ENCODE data around the gene HIVEP3. TPM values are rescaled to one million over a fixed set of nuclear protein-coding genes. Genes with fewer than 3 reads are reported as not detected.

Gene HIVEP3
- total RNA-seq, 1 donor, result 1.2 TPM

DNA sequence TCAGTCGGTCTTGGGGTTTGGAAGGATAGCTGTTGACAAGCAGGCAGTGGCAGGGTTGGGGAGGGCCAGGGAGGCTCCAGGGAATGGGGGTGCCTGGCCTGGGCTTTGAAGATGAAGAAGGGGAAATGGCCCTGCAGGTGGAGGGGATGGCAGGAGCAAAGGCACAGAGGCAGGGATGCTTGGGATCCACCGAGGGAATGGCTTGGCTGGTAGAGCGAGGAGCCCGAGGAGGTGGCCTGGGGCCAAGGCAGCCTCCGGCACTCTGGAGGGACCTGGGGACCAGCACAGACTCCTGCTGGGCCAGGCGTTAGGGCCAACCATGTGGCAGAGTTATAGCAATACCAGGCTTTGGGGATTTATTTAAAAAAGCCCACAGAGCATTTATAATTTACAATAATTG is 371.4 kb downstream of the HIVEP3 start:
- TF ChIP-seq, protein P1, sequence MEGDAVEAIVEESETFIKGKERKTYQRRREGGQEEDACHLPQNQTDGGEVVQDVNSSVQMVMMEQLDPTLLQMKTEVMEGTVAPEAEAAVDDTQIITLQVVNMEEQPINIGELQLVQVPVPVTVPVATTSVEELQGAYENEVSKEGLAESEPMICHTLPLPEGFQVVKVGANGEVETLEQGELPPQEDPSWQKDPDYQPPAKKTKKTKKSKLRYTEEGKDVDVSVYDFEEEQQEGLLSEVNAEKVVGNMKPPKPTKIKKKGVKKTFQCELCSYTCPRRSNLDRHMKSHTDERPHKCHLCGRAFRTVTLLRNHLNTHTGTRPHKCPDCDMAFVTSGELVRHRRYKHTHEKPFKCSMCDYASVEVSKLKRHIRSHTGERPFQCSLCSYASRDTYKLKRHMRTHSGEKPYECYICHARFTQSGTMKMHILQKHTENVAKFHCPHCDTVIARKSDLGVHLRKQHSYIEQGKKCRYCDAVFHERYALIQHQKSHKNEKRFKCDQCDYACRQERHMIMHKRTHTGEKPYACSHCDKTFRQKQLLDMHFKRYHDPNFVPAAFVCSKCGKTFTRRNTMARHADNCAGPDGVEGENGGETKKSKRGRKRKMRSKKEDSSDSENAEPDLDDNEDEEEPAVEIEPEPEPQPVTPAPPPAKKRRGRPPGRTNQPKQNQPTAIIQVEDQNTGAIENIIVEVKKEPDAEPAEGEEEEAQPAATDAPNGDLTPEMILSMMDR (IDR thresholded peaks at IDR 0.05; ENCODE audit: insufficient read depth, low read length), result no peak
- H3K4me3 ChIP-seq (ENCODE audit: low read depth, low read length), result no peak overlapping the region
- no peak for DNase-seq (ENCODE audit: low read depth)

DNA sequence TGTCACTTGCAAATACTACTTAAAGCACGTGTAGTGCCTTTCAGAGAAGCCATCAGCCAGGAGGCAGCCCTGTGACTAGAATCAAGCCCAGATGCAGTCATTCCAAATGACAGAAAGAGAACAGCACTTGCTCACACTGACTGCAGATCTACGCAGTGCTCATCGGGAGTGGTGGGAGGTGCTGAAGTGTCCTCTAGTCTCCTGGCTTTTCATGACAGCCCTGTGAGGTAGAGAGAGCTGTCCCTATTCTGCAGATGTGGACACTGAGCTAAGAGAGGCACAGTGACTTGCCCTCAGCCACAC is 371.9 kb downstream of the HIVEP3 start:
- no peak overlapping the region for H3K4me3 ChIP-seq (ENCODE audit: low read depth, low read length)
- no peak for DNase-seq (ENCODE audit: low read depth)
- TF ChIP-seq, protein P1 (IDR thresholded peaks at IDR 0.05; ENCODE audit: insufficient read depth, low read length), result no peak

DNA sequence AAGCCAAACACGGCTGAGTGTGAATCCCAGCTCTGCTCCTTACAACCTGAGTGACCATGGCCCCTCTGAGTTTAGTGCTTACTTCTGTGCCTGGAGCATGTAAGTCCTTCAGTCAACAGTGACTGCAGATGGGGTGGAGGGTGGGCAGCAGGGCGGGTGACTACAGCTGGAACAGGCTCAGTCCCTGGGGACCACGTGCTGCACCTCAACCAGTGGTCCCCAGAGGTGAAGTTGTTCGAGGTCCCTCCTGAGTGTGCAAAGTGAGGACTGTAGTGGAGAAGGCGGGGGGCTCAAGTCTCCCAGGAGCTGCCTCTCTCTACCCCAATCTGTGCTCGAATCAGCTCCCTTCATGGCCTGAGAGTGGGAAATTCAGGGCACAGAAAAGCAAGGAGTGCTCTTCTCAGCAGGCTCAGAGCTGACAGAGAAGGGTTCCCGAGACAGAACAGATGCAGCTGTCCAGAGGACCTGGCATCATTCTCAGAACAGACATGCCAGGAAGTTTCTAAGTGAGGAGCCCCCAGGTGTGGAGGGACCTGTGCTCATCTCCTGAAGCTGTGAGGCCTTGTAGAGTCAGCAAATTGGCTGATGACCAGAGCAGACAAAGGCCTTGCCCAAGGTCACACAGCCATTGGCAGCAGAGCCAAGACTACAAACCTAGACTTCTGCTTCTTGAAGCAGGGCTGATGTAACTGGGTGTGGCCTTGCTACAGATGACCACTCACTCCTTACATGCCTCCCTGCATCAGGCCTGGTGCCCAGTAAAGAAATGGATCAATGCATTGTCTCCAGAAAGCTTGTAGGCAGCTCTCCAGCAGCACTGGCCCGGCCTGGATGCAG is 372.5 kb downstream of the HIVEP3 start:
- no peak overlapping the region for H3K4me3 ChIP-seq (ENCODE audit: low read depth, low read length)
- peak; percentile 88 for DNase-seq (ENCODE audit: low read depth)
- TF ChIP-seq, protein P1 (IDR thresholded peaks at IDR 0.05; ENCODE audit: insufficient read depth, low read length), result no peak

DNA sequence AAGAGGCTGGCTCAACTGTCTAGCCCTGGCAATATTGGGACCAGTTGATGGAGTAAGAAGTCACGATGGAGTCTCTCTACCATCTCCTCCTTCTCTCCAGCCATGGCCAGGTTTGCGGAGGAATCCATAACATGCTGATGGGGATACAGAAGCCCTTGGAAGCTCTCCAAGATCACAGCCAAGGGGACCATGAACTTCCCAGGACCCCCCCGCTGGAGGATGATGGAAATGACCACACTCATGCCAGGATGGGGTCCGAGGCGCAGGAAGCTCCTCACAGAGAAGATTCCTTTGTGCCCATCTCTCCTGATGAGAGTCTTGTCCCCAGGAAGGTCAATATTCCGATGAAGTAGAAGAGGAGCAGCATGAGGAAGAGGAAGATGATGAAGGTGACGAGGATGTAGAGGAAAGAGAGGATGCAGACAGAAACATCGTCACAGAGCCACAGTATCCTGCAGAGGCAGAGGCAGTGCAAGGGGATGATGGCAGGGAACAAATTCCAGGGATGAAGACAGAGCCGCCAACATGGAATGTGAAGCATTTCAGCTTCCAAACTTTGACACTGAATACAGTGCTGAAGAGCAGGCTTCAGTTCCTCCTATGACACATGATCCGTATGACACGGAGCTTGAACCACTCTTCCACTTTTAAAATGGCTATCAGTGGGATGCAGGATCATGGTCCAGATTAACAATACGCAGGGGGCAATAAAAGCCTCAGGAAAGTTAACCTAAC is 376.4 kb downstream of the HIVEP3 start:
- TF ChIP-seq, protein P1 (IDR thresholded peaks at IDR 0.05; ENCODE audit: insufficient read depth, low read length), result no peak
- H3K4me3 ChIP-seq (ENCODE audit: low read depth, low read length), result no peak overlapping the region
- DNase-seq (ENCODE audit: low read depth), result no peak

DNA sequence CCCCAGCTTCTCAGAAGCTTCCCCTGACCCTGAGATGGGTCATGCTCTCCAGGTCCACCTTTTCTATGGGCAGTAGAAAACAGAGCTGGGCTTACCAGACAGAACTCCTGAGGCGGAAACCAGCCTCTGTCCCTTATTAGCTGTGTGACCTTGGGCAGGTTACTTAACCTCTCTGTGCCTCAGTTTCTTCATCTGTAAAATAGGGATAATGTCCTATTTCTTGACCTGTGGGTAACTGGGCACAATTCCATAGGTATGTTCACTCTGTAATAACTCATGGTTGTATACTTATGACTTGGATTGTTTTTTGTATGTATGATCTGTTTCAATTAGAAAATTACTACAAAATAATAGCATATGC is 377.1 kb downstream of the HIVEP3 start:
- H3K4me3 ChIP-seq (ENCODE audit: low read depth, low read length), result no peak overlapping the region
- DNase-seq (ENCODE audit: low read depth), result no peak
- TF ChIP-seq, protein P1 (IDR thresholded peaks at IDR 0.05; ENCODE audit: insufficient read depth, low read length), result no peak

DNA sequence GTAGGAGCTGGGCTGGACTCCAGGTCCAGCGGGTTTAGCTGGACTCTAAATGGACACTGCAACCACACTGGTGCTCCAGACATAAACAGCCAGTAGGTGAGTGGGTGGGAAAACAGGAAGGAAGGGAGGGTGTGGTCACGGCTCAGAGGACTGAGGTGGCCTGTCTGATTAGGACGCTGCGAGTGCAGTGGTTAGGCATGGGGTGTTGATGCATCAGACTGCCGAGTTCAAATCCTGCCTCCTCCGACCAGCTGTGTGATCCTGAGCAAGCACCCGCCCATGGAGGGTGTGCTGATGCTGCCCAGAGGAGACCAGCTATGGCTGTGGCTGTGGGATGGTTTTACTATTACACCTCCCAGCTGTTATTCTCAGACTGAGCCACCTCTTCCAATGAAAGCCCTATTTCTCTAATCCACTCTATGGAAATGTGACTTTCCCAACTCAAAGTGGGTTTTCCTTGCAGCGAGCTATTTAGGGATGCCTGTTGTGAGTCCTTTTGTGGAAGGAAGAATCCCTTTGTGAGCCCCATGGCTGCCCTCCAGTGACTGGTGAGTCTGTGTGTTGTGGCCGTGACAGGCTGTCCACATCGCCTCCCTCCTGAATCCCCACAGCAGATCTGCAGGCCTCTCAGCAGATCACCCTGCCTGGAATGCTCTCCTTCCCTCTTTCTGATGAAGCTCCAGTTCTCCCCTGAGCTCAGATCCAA is 377.7 kb downstream of the HIVEP3 start:
- no peak overlapping the region for H3K4me3 ChIP-seq (ENCODE audit: low read depth, low read length)
- TF ChIP-seq, protein P1 (IDR thresholded peaks at IDR 0.05; ENCODE audit: insufficient read depth, low read length), result no peak
- DNase-seq (ENCODE audit: low read depth), result peak; percentile 34

Measured in fibroblast of the aortic adventitia (primary cell).